Heart left ventricle (tissue), 16 donors: ENCODE data around the gene LMTK3. TPM values are rescaled to one million over a fixed set of nuclear protein-coding genes. Genes with fewer than 3 reads are reported as not detected.

ENCODE experiments used
- ATAC-seq, 4 donors: fragments of 200-7000 bp; cut with Tn5 transposase; one replicate each; pipeline ENCODE4 v1.9.1; 2020 to 2022; ENCODE audit warnings: moderate library complexity in 4 of 4, mild to moderate bottlenecking in 3 of 4, moderate number of reproducible peaks in 1 of 4
- DNase-seq, 5 donors: peaks; one replicate each; pipeline ENCODE4 v3.0.0-alpha.2; 2020
- H3K27ac ChIP-seq, 12 donors: fragments of 200-600 bp; sonication (generic) in 4 of 12; one replicate each; pipeline versions ENCODE4 v1.5.0 to v1.8.0; 2016 to 2022; ENCODE audit warnings: mild to moderate bottlenecking in 2 of 12
- H3K27me3 ChIP-seq, 9 donors: fragments of 200-600 bp; sonication (generic) in 2 of 9; one replicate each; pipeline versions ENCODE4 v1.5.1 to v1.8.0; 2016 to 2022; ENCODE audit warnings: mild to moderate bottlenecking in 3 of 9
- H3K36me3 ChIP-seq, 9 donors: fragments of 200-600 bp; sonication (generic) in 2 of 9; one replicate each; pipeline versions ENCODE4 v1.5.0 to v1.8.0; 2018 to 2022; ENCODE audit warnings: mild to moderate bottlenecking in 2 of 9
- H3K4me1 ChIP-seq, 12 donors: fragments of 200-600 bp; sonication (generic) in 4 of 12; one replicate each; pipeline versions ENCODE4 v1.5.0 to v1.8.0; 2016 to 2022; ENCODE audit warnings: mild to moderate bottlenecking in 3 of 12
- H3K4me3 ChIP-seq, 12 donors: fragments of 200-600 bp; sonication (generic) in 4 of 12; one replicate each; pipeline versions ENCODE4 v1.5.0 to v1.8.0; 2017 to 2022; ENCODE audit warnings: mild to moderate bottlenecking in 9 of 12, moderate library complexity in 4 of 12
- H3K9me3 ChIP-seq, 12 donors: fragments of 200-600 bp; sonication (generic) in 4 of 12; one replicate each; pipeline versions ENCODE4 v1.5.0 to v1.8.0; 2016 to 2022; ENCODE audit warnings: mild to moderate bottlenecking in 1 of 12
- POLR2A ChIP-seq, 2 donors: fragments of 450-650 bp; IDR thresholded peaks; one replicate each; pipeline ENCODE4 v1.6.1; 2017; ENCODE audit warnings: antibody characterized with exemption in 2 of 2, mild to moderate bottlenecking in 2 of 2, moderate library complexity in 2 of 2
- WGBS, 4 donors: extraction: QIAGEN DNeasy Blood & Tissue Kit in 2 of 4; methylation state at CpG; one replicate each; pipeline versions ENCODE4 v1.1.5 to v1.1.7; 2013 to 2018; 5-methylcytosine and 5-hydroxymethylcytosine counted together
- intact Hi-C, 10 donors: fragments of 100-400 bp; cut with DNase I; formaldehyde crosslinking; loops; one replicate each; pipeline versions ENCODE4 v1.11.1 to v1.14.2; 2022
- polyA plus RNA-seq, 2 donors: library from polyadenylated mRNA; stranded (reverse); fragments of 200-250 nt; gene quantifications; one replicate each; pipeline ENCODE4 v1.2.3, GENCODE V29; 2013
- total RNA-seq, 9 donors: library from RNA; depleted of rRNA in 2 of 9; stranded (reverse); fragments of >200 nt in 2 of 9; fragmentation: NEBNext Ultra II Directional in 3 of 9; extraction: Animal tissue kit (Norgen Biotek cat#: 25700) in 3 of 9; gene quantifications; one replicate each; pipeline versions ENCODE4 v1.1.0 to v1.2.4, GENCODE V29; 2016 to 2023
- TF ChIP-seq, protein P1 (sequence below), 12 donors: fragments of 200-600 bp; sonication (generic) in 4 of 12; IDR thresholded peaks; one replicate each; pipeline versions ENCODE4 v1.5.0 to v1.8.0; 2018 to 2022; ENCODE audit warnings: antibody characterized with exemption in 12 of 12, mild to moderate bottlenecking in 5 of 12
- donor health status: ischemic (EF 13 %, LVEDD 7.1; RV severe dilation, severe dysfunction).
- donor health status: healthy with polysubstance abuse.
- donor health status: DM: no; HTN: yes; CAD: no.
- donor health status: DM: no; HTN: no; CAD: no.
- donor health status: ischemic (EF 25% LVEDD 6.9; RV normal size, moderate dysfunction).
- donor health status: ischemic (EF 25% LVEDD 5.7; RV mildly dilated, moderate dysfunction).
- donor health status: healthy.
- donor health status: DM: yes; HTN: yes; CAD: no.
- donor health status: ischemic (EF 35%, LVEDD 5.7; RV mildly dilated, moderate dysfunction).
- donor health status: nonischemic (EF 11% LVEDD 7.7; RV severe dilation, severe dysfunction).
- donor health status: DM: yes; HTN: yes; CAD: no.
- donor health status: PGD.
- donor health status: ischemic (EF 29% LVEDD 5.4; RV normal size, mild dysfunction).
- donor health status: nonischemic (EF 23%, LVEDD 6.1; RV moderate dilation, normal function).

LMTK3 gene
- total and polyA plus RNA-seq, 11 donors = 0.19 to 1.9 (median 1.3) TPM

DNA sequence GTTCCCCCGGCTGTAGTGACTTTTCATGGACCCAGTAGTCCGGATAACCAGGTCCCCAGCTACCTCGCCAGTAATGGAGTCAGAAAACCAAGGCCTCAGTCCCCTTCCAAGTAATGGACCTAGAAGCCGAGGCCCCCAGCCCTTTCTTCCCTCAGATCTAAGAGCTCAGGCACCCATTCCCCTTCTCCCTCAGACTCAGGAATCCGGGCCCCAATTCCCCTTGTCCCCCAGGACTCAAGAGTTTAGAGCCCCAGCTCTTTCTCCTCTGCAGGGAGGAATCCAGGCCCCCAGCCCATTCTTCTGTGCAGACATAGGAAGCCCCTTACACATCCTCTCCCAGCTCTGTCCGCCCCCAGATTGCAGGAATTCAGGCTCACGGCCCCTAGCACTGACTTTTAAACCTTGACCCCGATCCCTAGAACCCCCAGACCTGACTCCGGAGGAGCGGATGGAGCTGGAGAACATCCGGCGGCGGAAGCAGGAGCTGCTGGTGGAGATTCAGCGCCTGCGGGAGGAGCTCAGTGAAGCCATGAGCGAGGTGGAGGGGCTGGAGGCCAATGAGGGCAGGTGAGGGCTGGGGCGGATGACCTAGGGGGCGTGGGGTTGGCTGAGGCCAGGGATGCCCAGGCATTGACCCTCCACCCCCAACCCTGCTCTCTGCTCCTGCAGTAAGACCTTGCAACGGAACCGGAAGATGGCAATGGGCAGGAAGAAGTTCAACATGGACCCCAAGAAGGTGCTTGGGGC is 41.5 kb downstream of the LMTK3 start:
- Histone ChIP-seq H3K36me3 (peaks cover 0 to 51% (median 48%) of the 10 kb centered on the region in 9 donors), H3K4me1 (peaks cover 2 to 26% (median 16%) of the 10 kb centered on the region in 12 donors), H3K4me3 (peak overlapping the region; percentile 66 to 100 (median 94)), H3K27me3 (no peaks in the 10 kb centered on the region), H3K9me3 (no peaks in the 10 kb centered on the region), H3K27ac (peak overlapping the region; percentile 94 to 100 (median 100))
- TF ChIP-seq, protein P1, sequence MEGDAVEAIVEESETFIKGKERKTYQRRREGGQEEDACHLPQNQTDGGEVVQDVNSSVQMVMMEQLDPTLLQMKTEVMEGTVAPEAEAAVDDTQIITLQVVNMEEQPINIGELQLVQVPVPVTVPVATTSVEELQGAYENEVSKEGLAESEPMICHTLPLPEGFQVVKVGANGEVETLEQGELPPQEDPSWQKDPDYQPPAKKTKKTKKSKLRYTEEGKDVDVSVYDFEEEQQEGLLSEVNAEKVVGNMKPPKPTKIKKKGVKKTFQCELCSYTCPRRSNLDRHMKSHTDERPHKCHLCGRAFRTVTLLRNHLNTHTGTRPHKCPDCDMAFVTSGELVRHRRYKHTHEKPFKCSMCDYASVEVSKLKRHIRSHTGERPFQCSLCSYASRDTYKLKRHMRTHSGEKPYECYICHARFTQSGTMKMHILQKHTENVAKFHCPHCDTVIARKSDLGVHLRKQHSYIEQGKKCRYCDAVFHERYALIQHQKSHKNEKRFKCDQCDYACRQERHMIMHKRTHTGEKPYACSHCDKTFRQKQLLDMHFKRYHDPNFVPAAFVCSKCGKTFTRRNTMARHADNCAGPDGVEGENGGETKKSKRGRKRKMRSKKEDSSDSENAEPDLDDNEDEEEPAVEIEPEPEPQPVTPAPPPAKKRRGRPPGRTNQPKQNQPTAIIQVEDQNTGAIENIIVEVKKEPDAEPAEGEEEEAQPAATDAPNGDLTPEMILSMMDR (IDR thresholded peaks at IDR 0.05) = no peak
- TF ChIP-seq POLR2A (IDR thresholded peaks at IDR 0.05) = no peak
- intact Hi-C loops = loop anchor here in 4 of 10 donors (2.0 kb wide), 4 partner anchors 19 to 25 kb away; partner anchors contain the start of gene GRWD1 (in 1 of the 4)
- 45 to 59% (median 48%) methylated on average over 20 of the region's 20 CpGs for WGBS, 4 donors
- ATAC-seq (no peak), DNase-seq (peak in 2 of 5 donors; percentile 34 to 70)

DNA sequence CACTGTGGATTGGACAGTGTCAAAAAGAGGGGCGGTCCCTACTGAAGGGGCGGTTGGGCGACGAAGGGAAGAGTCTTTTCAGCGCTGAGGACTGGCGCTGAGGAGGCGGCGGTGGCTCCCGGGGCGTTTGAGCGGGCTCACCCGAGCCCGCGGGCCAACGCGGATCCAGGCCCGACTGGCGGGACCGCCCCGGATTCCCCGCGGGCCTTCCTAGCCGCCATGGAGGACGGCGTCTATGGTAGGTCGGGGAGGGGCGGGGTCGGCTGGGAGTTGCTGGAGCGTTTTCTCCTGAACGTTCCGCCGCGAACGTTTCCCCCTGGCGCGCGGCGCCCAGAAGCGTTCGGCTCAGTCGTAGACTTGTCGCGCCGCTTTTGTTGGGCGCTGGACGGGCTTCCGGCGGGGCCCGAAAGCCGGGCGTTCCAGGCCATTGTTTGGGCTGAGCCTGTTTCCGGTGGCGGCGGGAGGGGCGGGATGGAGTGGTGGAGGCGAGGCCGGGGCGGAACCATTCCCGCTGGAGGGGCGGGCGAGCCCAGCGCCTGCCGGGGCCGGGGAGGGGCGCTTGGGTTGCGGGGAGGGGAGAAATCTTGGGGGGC is 42.2 kb downstream of the LMTK3 start, which contains the start of gene CYTH2:
CYTH2 (plus strand) TSS at position 81 of the 593 bp plus-strand sequence; CDS start at position 220, 139 bp downstream.
- peaks cover 2 to 26% (median 16%) of the 10 kb centered on the region in 12 donors for H3K4me1 ChIP-seq
- H3K27ac ChIP-seq = peak within 1 kb of the TSS; percentile 94 to 100 (median 100)
- DNase-seq = peak; percentile 93 to 94 (median 93)
- TF ChIP-seq POLR2A (IDR thresholded peaks at IDR 0.05) = peak; percentile 84 to 95
- TF ChIP-seq, protein P1 (IDR thresholded peaks at IDR 0.05) = peak in 3 of 12 donors; percentile 1 to 33 (median 7)
- ATAC-seq = peak; percentile 35 to 81 (median 73)
- peak within 1 kb of the TSS; percentile 66 to 100 (median 94) for H3K4me3 ChIP-seq
- no peaks in the 10 kb centered on the region for H3K27me3 ChIP-seq
- intact Hi-C loops = loop anchor here in 3 of 10 donors (2.0 kb wide), 3 partner anchors 19 to 23 kb away; no protein-coding TSS in a partner anchor
- 0 to 1% (median 1%) methylated on average over 31 to 66 of the region's 66 CpGs for WGBS, 4 donors
- peaks cover 0 to 43% (median 40%) of the 10 kb centered on the region in 9 donors for H3K36me3 ChIP-seq
- no peaks in the 10 kb centered on the region for H3K9me3 ChIP-seq

GRCh38 chr19:48468772-48469288 is 42.8 kb downstream of the LMTK3 start:
- peaks cover 0 to 38% (median 35%) of the 10 kb centered on the region in 9 donors for H3K36me3 ChIP-seq
- peaks cover 2 to 26% (median 16%) of the 10 kb centered on the region in 12 donors for H3K4me1 ChIP-seq
- peak overlapping the region; percentile 66 to 100 (median 94) for H3K4me3 ChIP-seq
- peak; percentile 99 to 100 (median 100) for DNase-seq
- 0 to 1% (median 0%) methylated on average over 36 of the region's 36 CpGs for WGBS, 4 donors
- no peaks in the 10 kb centered on the region for H3K27me3 ChIP-seq
- no peaks in the 10 kb centered on the region for H3K9me3 ChIP-seq
- peak; percentile 95 to 98 (median 96) for ATAC-seq
- intact Hi-C loops = loop anchor here in 4 of 10 donors (1.0 to 2.0 kb wide), 4 partner anchors 20 to 24 kb away; partner anchors contain the start of gene GRWD1 (in 1 of the 4)
- no peak for TF ChIP-seq POLR2A (IDR thresholded peaks at IDR 0.05)
- TF ChIP-seq, protein P1 (IDR thresholded peaks at IDR 0.05) = peak in 2 of 12 donors; percentile 5 to 30
- H3K27ac ChIP-seq = peak overlapping the region; percentile 94 to 100 (median 100)
